NCI-H187 (cell line): ENCODE data around the gene POU6F1.

Experiments
- DNase-seq, 2 experiments: peaks; one replicate each; lab custom pipeline; 2025; lab: John Stamatoyannopoulos, UW

Gene POU6F1

GRCh38 chr12:51196547-51196946 is 21.3 kb downstream of the POU6F1 start:
- DNase-seq: no peak

- no peak for DNase-seq
Measured at GRCh38 chr12:51195841-51196240, 22.0 kb downstream of the POU6F1 start.

GRCh38 chr12:51192284-51192671 is 25.6 kb downstream of the POU6F1 start:
- no peak for DNase-seq

- no peak for DNase-seq
Measured at GRCh38 chr12:51191516-51192283, 26.2 kb downstream of the POU6F1 start.

GRCh38 chr12:51190820-51191219 is 27.0 kb downstream of the POU6F1 start:
- no peak for DNase-seq

- DNase-seq: no peak
Measured at GRCh38 chr12:51189790-51190355, 28.0 kb downstream of the POU6F1 start.

- no peak for DNase-seq
Measured at GRCh38 chr12:51188359-51189051, 29.4 kb downstream of the POU6F1 start.

- no peak for DNase-seq
Measured at GRCh38 chr12:51187370-51187987, 30.4 kb downstream of the POU6F1 start.

- DNase-seq: no peak
Measured at GRCh38 chr12:51186465-51187085, 31.3 kb downstream of the POU6F1 start.

GRCh38 chr12:51185171-51185717 is 32.6 kb downstream of the POU6F1 start:
- DNase-seq: no peak

GRCh38 chr12:51183816-51184215 is 34.0 kb downstream of the POU6F1 start:
- DNase-seq: peak; percentile 26 to 31

GRCh38 chr12:51183349-51183748 is 34.5 kb downstream of the POU6F1 start:
- no peak for DNase-seq

GRCh38 chr12:51181558-51181957 is 36.3 kb downstream of the POU6F1 start:
- no peak for DNase-seq

GRCh38 chr12:51177897-51178296 is 40.0 kb downstream of the POU6F1 start:
- no peak for DNase-seq

GRCh38 chr12:51174501-51174900 is 43.4 kb downstream of the POU6F1 start:
- no peak for DNase-seq

- DNase-seq: peak; percentile 78 to 91
Measured at GRCh38 chr12:51172515-51173431, 45.1 kb downstream of the POU6F1 start, which contains the start of gene TFCP2. TFCP2 (minus strand) TSS chr12:51173135; CDS start chr12:51172422, 713 bp downstream.

- DNase-seq: no peak
Measured at GRCh38 chr12:51171884-51172514, 45.9 kb downstream of the POU6F1 start.

GRCh38 chr12:51163795-51164194 is 54.1 kb downstream of the POU6F1 start:
- DNase-seq: no peak

GRCh38 chr12:51162217-51162616 is 55.6 kb downstream of the POU6F1 start:
- no peak for DNase-seq

- DNase-seq: no peak
Measured at GRCh38 chr12:51160814-51161459, 56.9 kb downstream of the POU6F1 start.
